HG03095 (cell line): ENCODE data around the gene ZNF280B.

ENCODE experiments used
- ATAC-seq: cut with Tn5 transposase; IDR thresholded peaks from one replicate; pipeline ENCODE4 v1.9.1; 2021; ENCODE audit warnings: moderate library complexity; ENCODE audit not compliant: unreplicated experiment

Gene ZNF280B, protein sequence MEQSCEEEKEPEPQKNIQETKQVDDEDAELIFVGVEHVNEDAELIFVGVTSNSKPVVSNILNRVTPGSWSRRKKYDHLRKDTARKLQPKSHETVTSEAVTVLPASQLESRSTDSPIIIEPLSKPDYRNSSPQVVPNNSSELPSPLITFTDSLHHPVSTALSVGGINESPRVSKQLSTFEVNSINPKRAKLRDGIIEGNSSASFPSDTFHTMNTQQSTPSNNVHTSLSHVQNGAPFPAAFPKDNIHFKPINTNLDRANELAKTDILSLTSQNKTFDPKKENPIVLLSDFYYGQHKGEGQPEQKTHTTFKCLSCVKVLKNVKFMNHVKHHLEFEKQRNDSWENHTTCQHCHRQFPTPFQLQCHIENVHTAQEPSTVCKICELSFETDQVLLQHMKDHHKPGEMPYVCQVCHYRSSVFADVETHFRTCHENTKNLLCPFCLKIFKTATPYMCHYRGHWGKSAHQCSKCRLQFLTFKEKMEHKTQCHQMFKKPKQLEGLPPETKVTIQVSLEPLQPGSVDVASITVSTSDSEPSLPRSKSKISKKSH

DNA sequence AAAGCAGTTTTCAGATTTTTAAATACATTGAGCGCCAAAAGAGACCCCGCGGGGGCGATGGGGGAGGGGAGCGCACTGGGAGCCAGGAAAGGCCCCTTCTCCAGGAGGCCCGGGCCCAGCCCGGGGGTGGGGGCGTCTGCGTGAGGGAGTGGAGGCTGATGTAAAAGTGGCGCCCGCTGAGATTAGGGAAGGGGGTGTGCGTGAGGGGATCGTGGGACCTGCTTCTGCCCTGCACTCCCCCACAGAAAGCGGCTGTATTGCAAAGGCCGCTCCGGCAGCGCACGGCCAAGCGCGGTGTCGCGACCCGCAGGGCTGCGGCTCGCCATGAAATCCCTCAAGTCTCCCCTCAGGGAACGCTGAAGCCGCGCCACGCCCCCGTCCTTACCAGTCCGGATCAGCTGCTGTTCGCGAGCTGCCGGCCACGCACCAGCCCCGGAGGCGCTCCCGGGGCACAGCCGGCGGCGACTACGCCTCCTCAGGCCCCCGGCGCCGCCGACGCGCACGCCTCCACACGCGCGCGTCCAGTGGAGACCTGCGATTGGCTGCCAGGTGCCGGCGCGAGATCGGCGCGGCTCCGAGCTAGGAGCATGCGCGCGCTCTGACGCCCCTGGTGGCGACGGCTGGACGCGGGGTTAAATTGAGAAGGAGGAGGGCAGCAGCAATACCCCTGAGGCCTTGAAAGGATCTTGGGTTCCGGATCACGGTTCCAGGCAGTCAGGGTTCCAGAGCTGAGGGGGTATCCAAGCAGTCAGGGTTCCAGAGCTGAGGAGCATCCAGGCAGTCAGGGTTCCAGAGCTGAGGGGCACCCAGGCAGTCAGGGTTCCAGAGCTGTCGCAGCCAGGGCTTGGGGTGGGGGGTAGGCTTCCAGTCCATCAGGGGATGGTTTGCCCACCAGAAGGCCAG, at the start of gene ZNF280B:
Gene ZNF280B (minus strand): TSS at position 469 of the 903 bp plus-strand sequence. CDS start 19,344 bp downstream, outside the sequence.
- peak; percentile 88 for ATAC-seq

DNA sequence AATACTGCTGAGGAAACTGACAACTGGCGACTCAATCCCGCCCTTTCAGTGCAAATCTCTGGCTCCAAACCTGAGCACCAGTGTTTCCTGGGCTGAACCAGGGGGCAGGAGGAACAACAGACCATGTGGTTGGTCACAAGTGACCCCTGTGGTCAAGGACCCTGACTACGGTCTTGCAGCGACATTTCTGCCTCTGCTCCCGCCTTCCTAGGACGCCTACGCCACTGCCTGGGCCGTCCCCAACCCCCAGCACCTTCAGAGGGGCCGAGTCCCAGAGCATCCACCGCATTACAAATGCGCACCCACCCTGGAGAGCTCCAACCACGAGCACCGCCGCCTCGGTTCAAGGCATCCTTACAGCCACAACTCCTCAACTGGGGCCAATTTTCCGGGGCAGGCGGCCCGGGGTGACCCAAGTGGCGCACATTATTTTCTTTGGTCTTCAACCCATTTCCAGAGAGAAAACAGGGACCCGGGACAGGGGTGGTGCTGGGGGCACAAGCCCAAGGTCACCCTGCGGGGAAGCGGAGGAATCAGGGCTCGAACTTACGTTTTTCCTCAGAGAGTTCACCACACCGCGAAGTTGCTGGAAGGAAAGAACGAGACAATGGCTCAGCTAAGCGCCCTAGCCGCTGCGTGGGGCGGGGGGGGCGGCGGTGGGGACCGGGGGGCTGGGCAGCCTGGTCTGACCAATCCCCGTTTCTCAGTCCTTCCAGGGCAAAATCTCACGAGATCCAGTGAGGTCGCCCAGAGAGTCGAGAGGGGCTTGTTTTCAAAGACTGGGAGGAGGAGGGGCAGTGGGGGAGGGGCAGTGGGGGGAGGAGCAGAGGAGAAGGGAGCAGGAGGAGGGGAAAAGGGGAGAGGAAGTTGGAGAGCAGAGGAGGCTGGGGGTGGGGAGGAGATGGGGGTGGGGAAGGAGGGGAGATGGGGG, 48.7 kb upstream of the ZNF280B start:
- ATAC-seq, result no peak

DNA sequence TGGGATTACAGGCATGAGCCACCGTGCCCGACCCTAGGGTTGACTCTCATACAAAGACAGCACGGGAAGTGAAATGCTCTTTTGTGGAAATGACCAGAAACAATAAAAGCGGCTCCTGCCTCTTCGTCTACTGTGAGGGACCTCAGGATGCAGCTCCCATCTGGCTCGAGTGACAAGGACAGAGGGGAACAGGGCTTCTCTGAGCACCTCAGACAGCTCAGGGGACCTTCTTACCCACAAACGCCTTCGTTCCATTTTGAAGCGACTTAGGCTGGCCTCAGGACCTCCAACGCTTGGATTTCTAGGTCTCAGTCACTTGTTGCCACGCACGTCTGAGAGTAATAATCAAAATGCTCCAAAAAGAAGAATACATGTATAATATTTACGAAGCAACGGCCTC, 48.0 kb upstream of the ZNF280B start:
- ATAC-seq, result no peak

DNA sequence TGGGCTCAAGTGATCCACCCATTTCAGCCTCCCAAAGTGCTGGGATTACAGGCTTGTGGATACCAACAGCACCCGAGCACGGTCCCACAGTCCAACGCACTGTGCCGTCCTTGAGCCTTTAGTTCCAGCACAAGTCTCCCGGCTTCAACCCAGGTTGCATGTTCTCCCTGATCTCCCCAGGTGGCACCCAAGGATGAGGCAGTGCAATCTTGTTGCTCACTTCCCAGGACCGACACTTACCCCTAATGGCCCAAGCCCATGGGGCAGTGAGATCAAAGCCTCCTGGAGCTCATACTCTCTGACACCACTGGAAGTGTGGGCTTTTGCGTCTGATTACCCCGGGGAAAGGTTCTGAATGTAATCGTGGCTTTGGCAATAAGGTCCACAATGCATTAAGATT, 47.1 kb upstream of the ZNF280B start:
- no peak for ATAC-seq

DNA sequence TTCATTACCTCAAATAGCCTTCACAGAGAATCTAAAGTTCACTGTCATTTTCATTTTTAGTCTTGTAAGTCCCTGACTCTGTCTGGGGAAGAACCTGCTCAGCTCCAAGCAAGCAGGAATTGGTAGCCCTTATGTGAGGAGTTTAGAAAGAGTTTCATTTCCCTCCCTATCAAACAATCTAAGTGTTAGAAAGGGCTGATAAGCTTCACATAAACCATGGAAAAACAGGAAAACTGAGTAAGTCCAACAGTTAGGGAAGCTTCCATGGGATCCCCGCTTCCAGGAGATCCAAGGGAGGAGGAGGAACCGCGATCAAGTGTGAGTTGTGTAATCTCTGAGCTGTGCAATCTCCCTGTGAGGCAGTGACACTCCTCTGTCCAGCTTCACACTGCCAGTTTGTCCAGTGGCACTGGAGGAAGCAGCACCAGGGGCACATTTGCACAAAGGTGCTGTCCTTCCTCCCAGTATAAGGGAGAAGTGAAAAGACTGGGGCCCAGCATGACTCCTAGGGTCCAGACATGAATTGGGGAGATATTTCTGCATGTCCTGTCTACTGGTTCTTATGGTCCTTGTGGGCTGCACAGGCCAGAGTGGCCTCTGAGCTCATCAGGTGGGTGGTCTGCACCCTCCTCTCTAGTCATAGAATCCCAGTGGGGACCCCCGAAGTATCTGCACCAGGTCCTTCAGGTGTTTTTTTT, 46.2 kb upstream of the ZNF280B start:
- no peak for ATAC-seq

DNA sequence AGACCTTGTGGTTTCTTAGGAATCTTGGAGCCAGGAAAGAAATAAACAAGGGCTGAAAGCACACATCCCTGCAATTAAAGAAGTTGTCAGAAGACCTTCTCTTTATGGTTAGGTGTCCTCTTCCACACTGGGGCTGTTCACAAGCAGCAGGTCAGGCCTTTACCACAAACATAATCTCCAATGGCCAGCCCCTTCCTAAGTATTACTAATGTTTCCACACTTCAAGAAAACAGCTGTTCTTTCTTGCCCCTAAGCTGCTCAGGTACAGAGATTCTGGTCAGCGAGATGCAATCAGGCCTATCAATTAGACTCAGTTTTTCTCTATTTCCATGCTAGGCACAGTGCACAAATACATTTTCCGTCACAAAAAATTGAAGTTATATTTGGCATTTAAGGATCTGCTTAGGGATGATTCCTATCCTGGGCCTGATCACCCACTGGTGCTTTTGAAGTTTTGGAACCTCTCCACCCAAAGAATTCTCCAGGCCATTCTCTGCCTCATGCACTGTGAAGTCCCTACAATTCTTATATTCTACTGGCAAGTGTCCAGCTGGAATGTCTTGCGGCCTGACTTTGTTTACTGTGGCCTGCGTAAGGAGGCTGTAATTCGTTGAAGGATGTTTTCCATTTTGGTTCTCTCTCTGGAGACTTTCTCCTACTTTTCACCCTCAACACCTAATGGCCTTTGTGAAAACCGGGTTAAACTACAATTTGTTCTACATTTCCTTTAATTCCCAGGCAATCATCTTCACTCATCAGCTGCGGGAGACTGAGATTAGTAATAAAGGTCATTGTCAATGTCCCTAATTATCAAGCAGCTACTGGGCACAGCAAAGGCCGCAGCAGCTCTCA, 45.4 kb upstream of the ZNF280B start:
- no peak for ATAC-seq

DNA sequence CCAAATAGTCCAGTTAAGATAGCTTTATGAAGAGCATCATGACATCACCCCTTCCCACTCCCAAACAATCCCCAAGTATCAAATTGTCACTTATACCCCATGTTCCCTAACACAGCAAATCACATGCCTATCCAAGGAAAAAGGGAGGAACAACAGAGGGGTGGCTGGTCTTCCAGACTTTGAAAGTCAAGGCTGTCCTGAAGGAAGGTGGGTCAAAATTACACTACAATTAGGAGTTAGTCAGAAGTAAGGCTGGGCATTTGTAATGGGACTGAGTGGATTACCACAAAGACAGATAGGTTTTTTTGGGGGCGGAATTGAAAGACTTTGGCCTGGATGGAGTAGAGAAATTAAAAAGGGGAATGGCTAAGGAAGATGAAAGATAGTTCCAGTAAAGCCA, 44.6 kb upstream of the ZNF280B start:
- ATAC-seq, result no peak

DNA sequence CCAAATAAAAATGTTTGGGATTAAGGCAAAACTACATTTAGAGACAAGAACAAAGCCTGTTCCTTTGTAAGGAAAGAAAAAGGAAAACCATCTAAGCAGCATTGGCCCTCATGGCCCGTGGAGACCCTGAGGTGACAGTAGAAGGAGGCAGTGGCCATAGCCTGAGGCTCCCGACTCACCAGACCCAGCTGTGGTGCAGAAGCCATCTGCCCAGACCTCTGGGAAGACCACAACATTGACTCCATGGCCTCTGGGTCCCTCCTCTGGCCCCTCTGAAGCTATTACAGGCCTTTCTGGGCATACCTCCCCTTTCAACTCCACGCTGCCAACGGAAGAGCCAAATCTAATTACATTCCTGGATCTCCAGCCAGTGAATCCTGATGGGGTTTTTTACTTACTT, 44.1 kb upstream of the ZNF280B start:
- ATAC-seq, result no peak

DNA sequence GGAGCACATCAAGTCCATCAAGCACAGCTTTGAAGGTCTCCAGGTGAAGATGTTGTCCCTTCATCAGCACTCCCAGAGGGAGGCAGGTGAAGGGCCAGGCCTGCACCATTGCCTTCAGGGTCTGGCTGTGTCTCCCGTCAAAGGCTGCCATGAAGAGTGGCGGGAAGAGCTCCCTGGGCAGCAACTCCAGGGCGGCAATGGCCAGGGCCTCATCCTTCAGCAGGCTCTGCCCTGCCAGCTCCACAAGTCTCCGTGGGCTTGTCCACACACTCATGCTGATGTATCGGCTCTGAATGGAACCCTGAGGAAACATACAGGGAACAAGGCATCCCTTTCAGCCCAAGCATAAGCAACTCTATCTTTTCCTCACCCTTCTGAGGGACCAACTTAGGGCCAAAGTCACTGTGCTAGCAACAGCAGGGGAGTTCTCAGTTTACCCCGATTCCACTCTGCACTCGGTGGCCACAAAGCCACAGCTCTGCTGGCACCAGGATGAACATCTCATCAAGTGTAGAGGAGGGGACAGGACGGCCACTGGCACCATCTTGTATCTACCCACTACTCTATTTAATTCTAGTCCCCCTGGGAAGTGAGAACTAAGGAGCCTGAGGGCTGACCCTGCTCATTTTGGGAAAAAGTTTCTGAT, 42.4 kb upstream of the ZNF280B start:
- no peak for ATAC-seq

DNA sequence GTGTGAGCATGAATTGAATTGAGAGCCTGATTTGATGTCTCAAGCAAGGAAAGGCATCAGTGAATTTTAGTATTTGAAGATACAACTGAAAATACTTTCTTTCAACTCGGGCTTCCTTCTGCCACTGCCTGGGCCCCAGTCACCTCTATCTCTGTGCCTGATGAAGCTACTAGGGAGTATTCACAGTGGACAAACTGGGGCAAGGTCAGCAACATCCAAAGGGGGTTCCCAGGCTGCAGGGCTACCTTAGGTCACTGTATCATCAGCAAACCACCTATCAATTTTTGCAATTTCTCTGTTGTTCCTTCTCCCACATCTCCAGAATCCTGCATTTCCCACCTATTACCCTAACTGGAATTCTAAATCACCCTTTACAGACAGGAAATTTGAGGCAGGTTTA, 40.4 kb upstream of the ZNF280B start:
- ATAC-seq, result no peak

DNA sequence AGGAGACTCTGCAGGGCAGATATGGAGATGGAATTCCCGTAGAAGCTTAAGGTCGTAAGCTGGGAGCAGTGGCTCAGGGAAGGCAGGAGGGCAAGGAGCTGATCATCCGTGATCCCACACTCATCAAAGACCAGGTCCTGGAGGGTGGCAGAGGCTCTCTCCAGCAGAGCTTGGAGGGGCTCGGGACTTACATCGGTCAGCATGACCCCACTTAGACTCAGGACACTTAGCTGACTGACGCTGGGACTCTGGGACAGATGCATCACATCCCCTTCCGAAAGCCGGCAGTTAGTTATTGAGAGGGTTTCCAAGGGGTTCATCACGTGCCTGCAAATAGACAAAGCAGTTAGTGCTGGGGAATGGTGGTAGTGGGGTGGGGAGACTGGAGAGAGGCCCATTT, 39.8 kb upstream of the ZNF280B start:
- no peak for ATAC-seq

DNA sequence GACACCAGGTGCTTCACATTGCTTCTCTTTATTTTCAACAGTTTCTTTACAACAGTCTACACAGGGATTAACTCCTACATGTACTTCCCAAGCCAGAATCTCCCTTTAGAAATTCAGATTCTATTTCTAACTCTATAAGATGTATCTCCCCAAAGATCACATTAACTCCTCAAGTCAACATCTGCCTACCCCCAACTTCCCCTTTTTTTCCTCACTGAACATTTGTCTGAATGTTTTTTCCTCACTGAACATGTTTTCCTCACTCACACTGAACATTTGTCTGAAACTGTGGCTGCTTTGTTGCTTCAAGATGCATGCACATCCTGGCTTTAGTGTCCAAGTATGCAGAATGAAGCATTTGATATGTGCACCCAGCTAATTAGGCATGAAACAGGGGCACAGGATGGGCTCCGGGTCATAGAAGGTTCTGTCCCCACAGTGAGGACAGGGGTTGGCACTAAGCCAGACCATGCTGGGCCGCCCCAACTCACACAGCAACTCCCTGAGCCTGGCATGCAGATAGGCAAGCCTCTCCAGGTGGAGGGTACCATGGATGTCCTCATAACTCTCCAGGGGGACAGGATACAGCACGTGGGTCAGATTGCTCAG, 39.3 kb upstream of the ZNF280B start:
- ATAC-seq, result no peak

DNA sequence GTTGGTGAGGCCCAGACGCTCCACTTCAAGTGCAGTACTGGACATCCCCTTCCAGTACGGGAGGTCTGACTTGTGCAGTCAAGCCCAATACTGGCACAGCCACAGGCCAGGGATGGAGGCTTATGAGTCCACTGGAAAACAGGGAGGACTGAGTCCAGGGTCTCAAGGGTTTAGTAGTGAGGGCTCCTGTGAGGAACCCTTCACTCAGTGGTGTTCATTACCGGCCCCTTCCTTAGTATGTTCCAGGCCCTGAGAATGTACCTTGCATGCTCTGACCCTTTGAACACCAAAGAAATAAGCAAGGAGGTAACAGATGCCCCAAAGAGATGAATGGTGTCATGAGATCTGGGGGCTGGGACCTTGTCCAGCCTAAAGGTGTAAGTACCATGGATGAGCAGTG, 38.7 kb upstream of the ZNF280B start:
- no peak for ATAC-seq

DNA sequence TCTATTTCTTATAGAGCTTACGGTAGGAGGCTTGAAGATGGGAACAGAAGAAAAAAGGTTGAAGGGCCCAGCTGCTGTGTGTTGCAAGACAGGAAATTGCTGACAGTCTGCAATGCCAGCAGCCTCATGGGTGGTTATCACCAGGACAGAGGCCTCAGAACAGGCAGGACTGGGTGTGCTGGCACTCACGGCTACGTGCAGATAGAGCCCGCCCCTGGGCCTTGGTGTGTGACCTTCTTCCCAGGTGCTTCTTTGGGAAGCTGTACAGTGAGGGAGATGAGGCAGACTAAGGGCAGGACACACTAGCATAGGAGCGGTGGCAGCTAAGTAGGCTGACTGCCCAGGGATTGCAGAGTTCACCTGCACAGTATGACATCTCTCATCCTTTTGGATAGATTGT, 37.9 kb upstream of the ZNF280B start:
- ATAC-seq, result no peak

DNA sequence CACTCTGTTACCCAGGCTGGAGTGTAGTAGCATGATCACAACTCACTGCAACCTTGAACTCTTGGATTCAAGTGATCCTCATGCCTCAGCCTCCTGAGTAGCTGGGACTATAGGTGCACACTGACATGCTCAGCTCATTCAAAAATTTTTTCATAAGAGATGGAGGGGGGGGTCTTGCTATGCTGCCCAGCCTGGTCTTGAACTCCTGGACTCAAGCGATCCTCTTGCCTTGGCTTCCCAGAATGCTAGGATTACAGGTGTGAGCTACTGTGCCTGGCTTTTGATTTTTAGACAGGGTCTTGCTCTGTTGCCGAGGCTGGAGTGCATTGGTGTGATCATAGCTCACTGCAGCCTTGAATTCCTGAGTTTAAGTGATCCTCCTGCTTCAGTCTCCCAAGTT, 36.5 kb upstream of the ZNF280B start:
- ATAC-seq, result no peak

DNA sequence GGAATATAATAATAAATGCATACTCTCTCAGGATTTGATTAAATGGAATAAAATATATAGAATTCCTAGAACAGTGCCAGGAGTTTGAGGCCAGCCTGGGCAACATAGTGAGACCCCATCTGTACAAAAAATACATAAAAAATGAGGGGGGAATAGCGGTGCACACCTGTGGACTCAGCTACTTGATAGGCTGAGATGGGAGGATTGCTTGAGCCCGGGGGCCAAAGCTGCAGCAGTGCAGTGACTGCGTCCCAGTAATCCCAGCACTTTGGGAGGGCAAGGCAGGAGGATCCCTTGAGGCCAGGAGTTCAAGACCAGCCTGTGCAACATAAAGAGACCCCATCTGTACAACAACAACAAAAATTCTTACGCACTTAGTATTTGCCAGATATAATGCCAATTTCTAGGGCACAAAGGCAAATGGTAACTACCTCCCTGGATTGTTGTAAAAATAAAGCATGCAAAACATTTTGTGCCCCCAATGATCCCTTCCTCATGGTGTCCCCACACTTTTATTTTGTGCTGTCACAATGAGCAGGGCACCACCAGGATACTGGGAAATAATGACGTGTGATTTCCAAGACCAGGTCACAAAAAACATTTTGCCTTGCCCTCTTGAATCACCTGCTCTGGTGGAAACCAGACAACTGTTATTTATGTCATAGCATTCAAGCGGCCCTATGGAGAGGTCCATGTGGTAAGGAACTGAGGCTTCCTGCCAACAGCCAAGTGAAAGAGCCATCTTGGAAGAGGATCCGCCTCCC, 29.9 kb upstream of the ZNF280B start:
- ATAC-seq, result no peak

DNA sequence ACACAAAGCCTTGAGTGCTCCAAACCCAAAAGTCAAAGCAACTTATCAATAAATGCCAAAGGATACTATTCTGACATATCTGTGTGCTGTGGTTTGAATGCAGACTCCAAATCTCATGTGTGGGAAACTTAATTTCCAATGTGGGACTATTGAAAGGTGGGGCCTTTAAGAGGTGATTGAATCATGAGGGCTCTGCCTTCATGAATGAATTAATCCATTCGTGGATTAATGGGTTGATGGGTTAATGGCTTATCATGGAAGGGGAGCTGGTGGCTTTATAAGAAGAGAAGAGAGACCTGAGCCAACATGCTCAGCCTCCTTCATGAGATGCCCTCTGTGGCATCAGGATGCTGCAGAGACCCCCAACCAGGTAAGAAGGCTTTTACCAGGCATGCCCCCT, 28.4 kb upstream of the ZNF280B start:
- no peak for ATAC-seq

DNA sequence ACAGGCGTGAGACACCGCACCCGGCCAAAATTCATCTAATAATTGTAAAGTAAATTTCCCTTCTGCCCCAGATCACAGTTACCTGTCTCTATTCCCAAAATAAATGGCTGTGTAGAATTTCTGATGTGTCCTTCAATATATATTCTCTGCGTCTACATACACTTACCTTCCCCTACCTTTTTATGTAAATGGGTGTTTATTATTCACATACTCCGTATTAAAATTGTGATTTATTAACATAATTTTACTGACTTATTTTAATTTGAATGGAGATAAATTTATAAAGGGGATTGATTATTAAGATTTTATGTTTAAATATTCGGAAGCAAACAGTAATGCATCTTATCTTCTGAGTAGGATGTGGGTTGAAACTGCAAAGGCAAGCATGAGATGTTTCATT, 28.0 kb upstream of the ZNF280B start:
- ATAC-seq, result no peak
